ENCODE data around the gene HES3. TPM values are rescaled to one million over a fixed set of nuclear protein-coding genes. Genes with fewer than 3 reads are reported as not detected.

HES3 gene
- polyA plus RNA-seq, 1 of the 3 experiments (the other 2 are of a cell fraction): not detected

GRCh38 chr1:6280761-6281451 is 36.9 kb downstream of the HES3 start:
- peak; percentile 69 for DNase-seq

More at GRCh38 chr1:6280761-6281451, 36.9 kb downstream of the HES3 start:
- H3K27me3 ChIP-seq (ENCODE audit: insufficient read depth): no peaks in the 10 kb centered on the region
- no peak overlapping the region for H3K4me3 ChIP-seq (ENCODE audit: low read depth in 2 of 2, low read length in 1 of 2)
- POLR2A ChIA-PET: no interaction called here
- no peak overlapping the region for H3K9ac ChIP-seq
- CTCF ChIA-PET: interaction anchor here (0.6 to 5.5 kb wide), 4 partner anchors 18 to 151 kb away, joined by 3 to 32 read pairs (median 3); no protein-coding TSS in a partner anchor
- 83% methylated on average over 9 of the region's 33 CpGs for WGBS (ENCODE audit: low lambda C conversion rate)
- peaks cover 0 to 6% of the 10 kb centered on the region in 2 experiments for H3K36me3 ChIP-seq (replicated peaks in 1 of 2; ENCODE audit: control insufficient read depth in 1 of 2, insufficient read depth in 2 of 2, low read length in 1 of 2)
- H3K79me2 ChIP-seq (ENCODE audit: insufficient read depth): no peaks in the 10 kb centered on the region
- TF ChIP-seq RXRA (IDR thresholded peaks at IDR 0.05; ENCODE audit: borderline replicate concordance, low read depth) (no peak), USF2 (IDR thresholded peaks at IDR 0.05; ENCODE audit: borderline replicate concordance, low read depth, low read length) (no peak), CTCF (IDR thresholded peaks at IDR 0.05) (peak; percentile 31), MAX (IDR thresholded peaks at IDR 0.05; ENCODE audit: low read depth) (no peak), RAD21 (IDR thresholded peaks at IDR 0.05; ENCODE audit: low read length) (peak; percentile 42; the same call in 1 of the 2 replicates), MEF2A (IDR thresholded peaks at IDR 0.05; ENCODE audit: borderline replicate concordance, low read depth) (no peak), POLR2AphosphoS5 (IDR thresholded peaks at IDR 0.05; ENCODE audit: low read depth, low read length) (no peak), NRF1 (IDR thresholded peaks at IDR 0.05; ENCODE audit: low read depth, low read length) (no peak), NFIC (IDR thresholded peaks at IDR 0.05; ENCODE audit: borderline replicate concordance) (no peak)
- H3K9me2 ChIP-seq: no peaks in the 10 kb centered on the region
- H3K4me1 ChIP-seq (ENCODE audit: control insufficient read depth in 1 of 2, insufficient read depth in 2 of 2, low read depth in 1 of 2, low read length in 1 of 2): no peaks in the 10 kb centered on the region
- no peak overlapping the region for H3K27ac ChIP-seq (ENCODE audit: low read depth in 2 of 2, low read length in 1 of 2)
- no peaks in the 10 kb centered on the region for H3F3A ChIP-seq (replicated peaks; ENCODE audit: insufficient read depth)
- H3K9me3 ChIP-seq: no peaks in the 10 kb centered on the region
- no peak overlapping the region for H2AFZ ChIP-seq (ENCODE audit: low read depth)
- H4K20me1 ChIP-seq (ENCODE audit: insufficient read depth): no peaks in the 10 kb centered on the region
- H3K4me2 ChIP-seq: no peak overlapping the region
